Aorta (tissue), 5 donors: Measurements from ENCODE around the gene ACE2. TPM values are rescaled to one million over a fixed set of nuclear protein-coding genes. Genes with fewer than 3 reads are reported as not detected.

Experiments
- ATAC-seq: fragments of 200-7000 bp; cut with Tn5 transposase; one replicate; pipeline ENCODE4 v1.9.1; 2022; ENCODE audit warnings: moderate library complexity; ENCODE audit not compliant: low FRiP score
- DNase-seq, 2 donors: peaks; one replicate each; pipeline ENCODE4 v3.0.0-alpha.2; 2020
- H3K27ac ChIP-seq, 2 donors: one replicate each; pipeline ENCODE4 v1.5.1; 2013; ENCODE audit warnings: low read length in 2 of 2, mild to moderate bottlenecking in 2 of 2, moderate library complexity in 2 of 2, control low read depth in 1 of 2, inconsistent platforms in 1 of 2, low read depth in 1 of 2
- H3K27me3 ChIP-seq, 2 donors: one replicate each; pipeline ENCODE4 v1.6.1; 2013; ENCODE audit warnings: control low read depth in 1 of 2, low read length in 1 of 2, mild to moderate bottlenecking in 1 of 2, moderate library complexity in 1 of 2; ENCODE audit not compliant: insufficient read depth in 2 of 2, control insufficient read depth in 1 of 2
- H3K36me3 ChIP-seq, 2 donors: one replicate each; pipeline ENCODE4 v1.6.1; 2013; ENCODE audit warnings: control low read depth in 1 of 2, low read length in 1 of 2, mild to moderate bottlenecking in 1 of 2; ENCODE audit not compliant: insufficient read depth in 2 of 2, control insufficient read depth in 1 of 2
- H3K4me1 ChIP-seq, 2 donors: one replicate each; pipeline ENCODE4 v1.6.1; 2013; ENCODE audit warnings: low read length in 2 of 2, control low read depth in 1 of 2, mild to moderate bottlenecking in 1 of 2, moderate library complexity in 1 of 2; ENCODE audit not compliant: insufficient read depth in 2 of 2, control insufficient read depth in 1 of 2
- H3K4me3 ChIP-seq, 2 donors: one replicate each; pipeline ENCODE4 v1.5.1; 2013; ENCODE audit warnings: low read length in 2 of 2, control low read depth in 1 of 2, mild to moderate bottlenecking in 1 of 2
- H3K9me3 ChIP-seq: one replicate; pipeline ENCODE4 v1.6.1; 2013; ENCODE audit warnings: mild to moderate bottlenecking, low read length; ENCODE audit not compliant: control insufficient read depth
- WGBS, 2 donors: extraction: QIAGEN DNeasy Blood & Tissue Kit; methylation state at CpG; one replicate each; pipeline ENCODE4 v1.1.7; 2013; 5-methylcytosine and 5-hydroxymethylcytosine counted together
- intact Hi-C, 2 donors: fragments of 100-400 bp; cut with DNase I; formaldehyde crosslinking; loops; one replicate each; pipeline versions ENCODE4 v1.14.2 to v1.15.0; 2022
- polyA plus RNA-seq, 2 donors: library from polyadenylated mRNA; stranded (reverse); fragments of 200-250 nt; gene quantifications; one replicate each; pipeline ENCODE4 v1.2.3, GENCODE V29; 2013
- total RNA-seq, 2 donors: library from RNA; stranded (reverse); fragmentation: NEBNext Ultra II Directional; extraction: Animal tissue kit (Norgen Biotek cat#: 25700); gene quantifications; one replicate each; pipeline ENCODE4 v1.2.1, GENCODE V29; 2021
- donor health status: healthy with polysubstance abuse.
- donor health status: Bipolar disorder and iron deficiency.
- donor health status: DM: no; HTN: no; CAD: no.
- donor health status: DM: no; HTN: no; CAD: no.
- donor health status: DM: yes; HTN: yes; CAD: no.

The ACE2 gene
- total and polyA plus RNA-seq, 4 donors: 0.88 to 13.3 TPM; not detected in 2

GRCh38 chrX:15567267-15567666, 33.5 kb downstream of the ACE2 start:
- no peak for DNase-seq
- ATAC-seq: no peak
- H3K4me1 ChIP-seq: no peaks in the 10 kb centered on the region
- no peaks in the 10 kb centered on the region for H3K9me3 ChIP-seq
- intact Hi-C loops: loop anchor here (5.0 to 10.0 kb wide), 3 partner anchors 70 to 222 kb away; no protein-coding TSS in a partner anchor
- H3K4me3 ChIP-seq: no peak overlapping the region
- H3K36me3 ChIP-seq: no peaks in the 10 kb centered on the region
- 43 to 65% methylated on average over 1 of the region's 1 CpG for whole genome bisulfite sequencing, 2 donors
- H3K27ac ChIP-seq: no peak overlapping the region
- no peaks in the 10 kb centered on the region for H3K27me3 ChIP-seq

- intact Hi-C loops: loop anchor here (5.0 to 10.0 kb wide), 3 partner anchors 69 to 221 kb away; no protein-coding TSS in a partner anchor
- DNase-seq: no peak
- Histone ChIP-seq H3K4me1 (no peaks in the 10 kb centered on the region), H3K27ac (no peak overlapping the region), H3K4me3 (no peak overlapping the region), H3K36me3 (no peaks in the 10 kb centered on the region), H3K9me3 (no peaks in the 10 kb centered on the region), H3K27me3 (no peaks in the 10 kb centered on the region)
- ATAC-seq: no peak
- 60 to 82% methylated on average over 1 of the region's 1 CpG for WGBS, 2 donors
Observed at GRCh38 chrX:15566244-15566643, 34.5 kb downstream of the ACE2 start.

DNA sequence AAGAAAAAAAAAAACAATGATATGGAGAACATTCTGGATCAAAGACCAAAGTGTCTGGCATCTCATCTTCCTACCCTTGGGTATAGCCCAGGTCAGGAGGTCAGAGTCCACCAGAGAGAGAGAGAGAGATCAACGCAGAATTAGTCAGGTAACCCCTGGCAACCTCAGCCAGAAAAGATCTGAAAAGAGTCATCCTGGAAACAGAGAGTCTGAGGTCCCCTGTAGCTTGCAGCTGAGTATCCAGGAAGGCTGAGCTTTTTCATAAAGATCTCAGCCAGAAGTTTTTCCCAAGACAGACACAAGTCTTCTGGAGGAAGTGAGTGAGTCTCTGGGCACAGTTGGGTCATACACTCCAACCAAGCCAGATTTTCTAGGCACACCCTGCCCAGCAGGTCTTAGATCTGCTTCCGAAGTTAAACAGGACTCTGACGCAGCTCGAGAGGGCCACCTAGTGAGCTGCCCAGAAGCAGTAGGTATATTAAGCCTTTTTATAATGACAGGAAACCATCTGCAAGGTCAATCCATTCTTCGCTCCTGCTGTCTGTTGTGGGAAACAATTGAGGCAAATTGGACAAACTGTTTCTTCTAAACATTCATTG, 35.7 kb downstream of the ACE2 start:
- Histone ChIP-seq H3K27me3 (no peaks in the 10 kb centered on the region), H3K27ac (no peak overlapping the region), H3K36me3 (no peaks in the 10 kb centered on the region), H3K4me1 (no peaks in the 10 kb centered on the region), H3K9me3 (no peaks in the 10 kb centered on the region), H3K4me3 (no peak overlapping the region)
- ATAC-seq: peak; percentile 80
- intact Hi-C loops: loop anchor here (5.0 to 10.0 kb wide), 3 partner anchors 68 to 220 kb away; no protein-coding TSS in a partner anchor
- peak; percentile 57 to 82 for DNase-seq
- 10 to 21% methylated on average over 5 of the region's 5 CpGs for WGBS, 2 donors

- Histone ChIP-seq H3K27ac (no peak overlapping the region), H3K9me3 (no peaks in the 10 kb centered on the region), H3K4me1 (no peaks in the 10 kb centered on the region), H3K27me3 (no peaks in the 10 kb centered on the region), H3K4me3 (no peak overlapping the region), H3K36me3 (no peaks in the 10 kb centered on the region)
- intact Hi-C loops: loop anchor here in 1 of 2 donors (10.0 kb wide), 1 partner anchor 218 kb away; no protein-coding TSS in a partner anchor
- WGBS, 2 donors: 75 to 85% methylated on average over 7 of the region's 7 CpGs
- no peak for ATAC-seq
- no peak for DNase-seq
Observed at GRCh38 chrX:15563056-15563455, 37.7 kb downstream of the ACE2 start.

GRCh38 chrX:15560924-15561323, 39.8 kb downstream of the ACE2 start:
- Histone ChIP-seq H3K27ac (no peak overlapping the region), H3K4me1 (no peaks in the 10 kb centered on the region), H3K27me3 (no peaks in the 10 kb centered on the region), H3K4me3 (no peak overlapping the region), H3K36me3 (no peaks in the 10 kb centered on the region), H3K9me3 (no peaks in the 10 kb centered on the region)
- no peak for ATAC-seq
- no peak for DNase-seq
- intact Hi-C loops: loop anchor here in 1 of 2 donors (10.0 kb wide), 1 partner anchor 216 kb away; no protein-coding TSS in a partner anchor
- WGBS, 2 donors: 69 to 87% methylated on average over 3 of the region's 3 CpGs

- Histone ChIP-seq H3K4me1 (no peaks in the 10 kb centered on the region), H3K9me3 (no peaks in the 10 kb centered on the region), H3K36me3 (no peaks in the 10 kb centered on the region), H3K27ac (no peak overlapping the region), H3K27me3 (no peaks in the 10 kb centered on the region), H3K4me3 (no peak overlapping the region)
- ATAC-seq (no peak), DNase-seq (no peak)
- intact Hi-C loops: no loop called here
- WGBS, 2 donors: 81 to 94% methylated on average over 3 of the region's 3 CpGs
Observed at GRCh38 chrX:15559227-15559626, 41.5 kb downstream of the ACE2 start.

GRCh38 chrX:15549189-15550012, 51.4 kb downstream of the ACE2 start:
- no peak for DNase-seq
- WGBS, 2 donors: 76 to 86% methylated on average over 8 of the region's 8 CpGs
- H3K27me3 ChIP-seq: no peaks in the 10 kb centered on the region
- ATAC-seq: no peak
- intact Hi-C loops: no loop called here
- peaks cover 1% of the 10 kb centered on the region for H3K9me3 ChIP-seq
- H3K4me3 ChIP-seq: no peak overlapping the region
- H3K4me1 ChIP-seq: no peaks in the 10 kb centered on the region
- no peak overlapping the region for H3K27ac ChIP-seq
- H3K36me3 ChIP-seq: no peaks in the 10 kb centered on the region

- ATAC-seq (no peak), DNase-seq (no peak)
- H3K4me1 ChIP-seq: no peaks in the 10 kb centered on the region
- H3K9me3 ChIP-seq: peaks cover 1% of the 10 kb centered on the region
- H3K27me3 ChIP-seq: no peaks in the 10 kb centered on the region
- H3K27ac ChIP-seq: no peak overlapping the region
- no peak overlapping the region for H3K4me3 ChIP-seq
- intact Hi-C loops: no loop called here
- H3K36me3 ChIP-seq: no peaks in the 10 kb centered on the region
- WGBS, 2 donors: 82 to 87% methylated on average over 2 of the region's 2 CpGs
Observed at GRCh38 chrX:15547356-15547755, 53.4 kb downstream of the ACE2 start.
